PC-9 (cell line): ENCODE data around the gene TCF12. TPM values are rescaled to one million over a fixed set of nuclear protein-coding genes. Genes with fewer than 3 reads are reported as not detected.

ENCODE experiments used
- BruUV-seq: library from RNA; stranded (reverse); fragments of 400-500 nt; replicated peaks from 2 replicates; lab custom pipeline; 2021; lab: Mats Ljungman, UMichigan
- CTCF ChIA-PET: fragments of 300-600 bp; sonication (Branson Sonifier 250); formaldehyde crosslinking; loops from one replicate; lab custom pipeline; 2022; ENCODE audit warnings: antibody characterized with exemption; lab: Charles Lee
- POLR2A ChIA-PET: fragments of 300-600 bp; sonication (Branson Sonifier 250); formaldehyde crosslinking; loops from one replicate; lab custom pipeline; 2022; ENCODE audit warnings: antibody characterized with exemption; ENCODE audit not compliant: unreplicated experiment; lab: Charles Lee
- DNase-seq, 2 experiments: peaks; one replicate each; pipeline versions ENCODE4 v3.0.0 to v3.0.0-alpha.2; 2015 to 2022; ENCODE audit warnings: mixed read lengths in 1 of 2
- H2AFZ ChIP-seq: fragments of 200-600 bp; sonication (generic); 2 replicates; pipeline ENCODE4 v1.8.1; 2017; ENCODE audit warnings: antibody characterized with exemption
- H3F3A ChIP-seq: fragments of 200-600 bp; sonication (generic); 2 replicates; pipeline ENCODE4 v1.8.1; 2017; ENCODE audit warnings: antibody characterized with exemption, mild to moderate bottlenecking, low read depth; ENCODE audit not compliant: insufficient read depth
- H3K27ac ChIP-seq: fragments of 200-600 bp; sonication (generic); 2 replicates; pipeline ENCODE4 v1.6.1; 2016; ENCODE audit warnings: mixed run types
- H3K27me3 ChIP-seq: fragments of 200-600 bp; sonication (generic); 2 replicates; pipeline ENCODE4 v1.6.1; 2016; ENCODE audit warnings: low read depth, mixed run types; ENCODE audit not compliant: insufficient read depth
- H3K36me3 ChIP-seq: fragments of 200-600 bp; sonication (generic); 2 replicates; pipeline ENCODE4 v1.6.1; 2016; ENCODE audit warnings: low read depth, mixed run types
- H3K4me1 ChIP-seq: fragments of 200-600 bp; sonication (generic); replicated peaks from 2 replicates; pipeline ENCODE4 v1.6.1; 2016; ENCODE audit warnings: mixed run types; ENCODE audit not compliant: insufficient read depth
- H3K4me2 ChIP-seq: fragments of 200-600 bp; sonication (generic); 2 replicates; pipeline ENCODE4 v1.6.1; 2017; ENCODE audit warnings: mixed run types
- H3K4me3 ChIP-seq: fragments of 200-600 bp; sonication (generic); 2 replicates; pipeline ENCODE4 v1.6.1; 2016; ENCODE audit warnings: mixed run types
- H3K79me2 ChIP-seq: fragments of 200-600 bp; sonication (generic); 2 replicates; pipeline ENCODE4 v1.6.1; 2017; ENCODE audit warnings: low read depth, mixed run types
- H3K9me2 ChIP-seq: fragments of 200-600 bp; sonication (generic); 2 replicates; pipeline ENCODE4 v1.8.1; 2017; ENCODE audit warnings: mild to moderate bottlenecking; ENCODE audit not compliant: insufficient read depth
- H3K9me3 ChIP-seq: fragments of 200-600 bp; sonication (generic); 2 replicates; pipeline ENCODE4 v1.8.1; 2016; ENCODE audit warnings: low read depth; ENCODE audit not compliant: insufficient read depth
- H4K20me1 ChIP-seq: fragments of 200-600 bp; sonication (generic); 2 replicates; pipeline ENCODE4 v1.8.1; 2017; ENCODE audit not compliant: insufficient read depth
- CTCF ChIP-seq: fragments of 200-600 bp; sonication (generic); conservative IDR thresholded peaks from 2 replicates; pipeline ENCODE4 v1.6.1; 2017; ENCODE audit warnings: mixed run types, antibody characterized with exemption, mild to moderate bottlenecking, moderate library complexity
- EZH2 ChIP-seq: fragments of 200-600 bp; sonication (generic); IDR thresholded peaks from 2 replicates; pipeline ENCODE4 v1.8.0; 2017; ENCODE audit warnings: antibody characterized with exemption, low read depth
- intact Hi-C: fragments of 100-400 bp; cut with micrococcal nuclease; formaldehyde crosslinking; loops from one replicate; pipeline ENCODE4 v1.10.0; 2022; ENCODE audit not compliant: unreplicated experiment
- total RNA-seq: library from RNA; stranded (reverse); gene quantifications from 2 replicates; pipeline ENCODE4 v1.2.3, GENCODE V29; 2021

The TCF12 gene
- total RNA-seq, 1 experiment from 2014 or later: 60.1 TPM

DNA sequence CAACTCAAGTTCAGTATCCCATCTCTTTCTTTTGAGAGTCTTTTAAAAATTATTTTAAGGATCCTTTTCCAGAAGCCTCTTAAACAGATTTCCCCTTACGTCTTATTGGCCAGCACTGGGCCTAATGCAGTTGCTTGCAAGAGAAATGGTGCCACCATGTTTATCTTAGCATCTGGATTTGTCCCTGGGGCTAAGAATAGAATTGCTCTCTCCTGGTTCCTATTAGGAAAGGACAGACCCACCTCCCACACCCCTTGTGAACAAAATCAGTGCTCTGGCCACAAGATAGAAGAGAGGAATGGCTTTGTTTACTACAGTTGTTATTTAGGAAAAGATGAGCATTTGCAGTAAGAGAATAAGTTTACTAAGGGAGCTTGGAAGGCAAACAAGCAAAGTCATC lies 329.6 kb downstream of the TCF12 start:
- intact Hi-C loops: no loop called here
- no peaks in the 10 kb centered on the region for H3K36me3 ChIP-seq
- DNase-seq: no peak
- H3F3A ChIP-seq: no peaks in the 10 kb centered on the region
- CTCF ChIA-PET: interaction anchor here (0.7 kb wide), 1 partner anchor 1621 kb away, joined by 3 read pairs; no protein-coding TSS in a partner anchor
- no peaks in the 10 kb centered on the region for H3K27me3 ChIP-seq
- TF ChIP-seq CTCF: no peak
- TF ChIP-seq EZH2: no peak
- no peaks in the 10 kb centered on the region for H3K9me3 ChIP-seq
- H3K4me2 ChIP-seq: no peak overlapping the region
- POLR2A ChIA-PET: no interaction called here
- H3K79me2 ChIP-seq: no peaks in the 10 kb centered on the region
- no peak overlapping the region for H2AFZ ChIP-seq
- H3K4me1 ChIP-seq: no peaks in the 10 kb centered on the region
- no peak overlapping the region for H3K27ac ChIP-seq
- H3K9me2 ChIP-seq: no peaks in the 10 kb centered on the region
- no TSS peak for BruUV-seq
- no peak overlapping the region for H3K4me3 ChIP-seq
- H4K20me1 ChIP-seq: no peaks in the 10 kb centered on the region

GRCh38 chr15:57251308-57251707 lies 332.9 kb downstream of the TCF12 start:
- no peaks in the 10 kb centered on the region for H3K9me3 ChIP-seq
- CTCF ChIA-PET: no interaction called here

DNA sequence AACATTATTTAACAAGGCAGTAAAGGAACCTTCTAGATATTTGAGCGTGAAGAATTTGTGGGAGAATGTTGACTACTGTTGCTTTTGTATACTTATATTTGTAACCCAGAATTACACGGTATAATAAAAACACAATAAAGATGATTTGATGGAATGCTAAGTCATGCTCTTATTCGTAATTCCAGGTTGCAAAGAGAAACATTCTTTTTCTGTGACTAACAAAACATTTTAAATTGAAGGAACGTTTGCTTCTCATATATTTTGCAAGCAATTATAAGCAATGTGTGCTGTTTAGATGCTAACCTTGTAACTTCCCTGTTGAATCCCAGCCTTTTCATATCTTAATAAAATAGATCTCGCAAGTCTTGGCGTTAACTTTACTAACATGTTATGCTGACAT lies 333.5 kb downstream of the TCF12 start:
- Histone ChIP-seq H3K4me3 (no peak overlapping the region), H3K36me3 (no peaks in the 10 kb centered on the region), H3K4me1 (no peaks in the 10 kb centered on the region), H3K9me2 (no peaks in the 10 kb centered on the region), H3K79me2 (no peaks in the 10 kb centered on the region), H3K27ac (no peak overlapping the region), H3K4me2 (no peak overlapping the region), H3K9me3 (no peaks in the 10 kb centered on the region), H4K20me1 (no peaks in the 10 kb centered on the region), H2AFZ (no peak overlapping the region), H3K27me3 (no peaks in the 10 kb centered on the region), H3F3A (no peaks in the 10 kb centered on the region)
- TF ChIP-seq EZH2 (no peak), CTCF (no peak)
- POLR2A ChIA-PET: interaction anchor here (1.4 kb wide), 1 partner anchor 804 kb away, joined by 22 read pairs; no protein-coding TSS in a partner anchor
- no peak for DNase-seq
- BruUV-seq: no TSS peak
- intact Hi-C loops: no loop called here
- CTCF ChIA-PET: no interaction called here

More at GRCh38 chr15:57251308-57251707, 332.9 kb downstream of the TCF12 start:
- Histone ChIP-seq H3K4me2 (no peak overlapping the region), H3K4me3 (no peak overlapping the region), H3K9me2 (no peaks in the 10 kb centered on the region), H3K27ac (no peak overlapping the region), H3F3A (no peaks in the 10 kb centered on the region), H3K4me1 (no peaks in the 10 kb centered on the region), H3K36me3 (no peaks in the 10 kb centered on the region), H4K20me1 (no peaks in the 10 kb centered on the region), H3K79me2 (no peaks in the 10 kb centered on the region), H3K27me3 (no peaks in the 10 kb centered on the region), H2AFZ (no peak overlapping the region)
- no peak for DNase-seq
- POLR2A ChIA-PET: no interaction called here
- BruUV-seq: no TSS peak
- intact Hi-C loops: no loop called here
- TF ChIP-seq EZH2: no peak
- no peak for TF ChIP-seq CTCF
